ENCODE results near the gene DOK6.

DNA sequence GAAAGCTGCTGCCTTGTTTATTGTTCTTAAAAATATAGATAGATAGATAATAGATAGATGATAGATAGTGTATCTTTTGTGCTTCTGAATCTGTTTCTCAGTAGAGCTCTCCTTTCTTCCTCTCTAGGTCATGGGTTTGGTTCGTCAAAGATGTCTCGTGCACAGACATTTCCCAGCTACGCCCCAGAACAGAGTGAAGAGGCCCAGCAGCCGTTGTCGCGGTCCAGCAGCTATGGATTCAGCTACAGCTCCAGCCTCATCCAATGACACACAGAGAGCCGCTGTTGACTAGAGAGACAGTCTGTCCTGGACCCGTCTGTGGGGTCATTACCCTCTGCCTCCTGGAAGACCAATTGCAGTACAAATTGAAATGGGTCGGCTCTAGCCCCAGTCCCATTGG, 440.4 kb downstream of the DOK6 start:
- TF ChIP-seq CTCF (IDR thresholded peaks at IDR 0.05) (no peak), POLR2AphosphoS5 (IDR thresholded peaks at IDR 0.05) (no peak), POLR2A (IDR thresholded peaks at IDR 0.05) (no peak)
